CD1c-positive myeloid dendritic cell (primary cell): Measurements from ENCODE around the gene C16orf96.

Experiments used
- DNase-seq: peaks from one replicate; pipeline ENCODE4 v3.0.0-alpha.2; 2016; ENCODE audit errors: extremely low spot score

The C16orf96 gene

DNA sequence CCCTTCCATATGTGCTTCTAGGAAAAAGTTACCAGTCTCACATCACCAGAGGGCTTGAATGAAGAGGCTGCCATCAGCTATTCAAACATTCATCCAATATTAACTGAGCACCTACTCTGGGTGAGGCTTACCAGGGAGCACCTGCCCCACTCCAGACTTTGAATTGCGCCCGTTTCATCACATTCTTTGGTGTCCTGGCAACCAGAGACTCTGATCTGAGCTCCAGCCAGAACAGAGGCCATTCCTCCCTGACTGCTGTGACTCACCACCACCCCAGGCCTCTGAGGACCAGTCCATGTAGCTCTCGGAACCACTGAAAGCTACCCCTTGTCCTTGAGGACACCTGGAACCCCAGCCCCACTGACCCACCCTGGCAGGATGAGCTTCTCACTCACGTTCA is at the start of gene C16orf96:
Gene C16orf96, plus strand, starts transcription at position 229 of the 400 bp plus-strand sequence. Its CDS starts 150 bp downstream, at position 379.
- no peak for DNase-seq

DNA sequence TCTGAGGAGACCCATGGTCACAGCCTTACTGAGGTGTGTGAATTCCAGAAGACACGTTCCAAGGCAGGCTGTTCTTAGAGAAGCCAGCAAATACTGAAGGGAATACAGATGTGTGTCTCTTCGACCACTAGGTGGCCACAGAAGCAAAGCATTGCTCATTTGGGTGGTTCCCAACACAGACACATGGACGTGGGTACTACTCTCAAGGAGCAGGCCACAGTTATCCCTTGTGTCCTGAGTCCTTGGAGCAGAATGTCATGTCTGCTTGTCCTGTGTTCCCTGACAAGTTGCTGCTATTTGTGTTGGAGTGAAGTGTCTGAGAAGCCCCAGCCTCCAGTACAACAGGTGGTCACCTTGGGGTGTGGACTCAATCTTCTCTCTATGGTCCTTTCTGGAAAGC is 49.7 kb upstream of the C16orf96 start:
- DNase-seq: peak; percentile 79

DNA sequence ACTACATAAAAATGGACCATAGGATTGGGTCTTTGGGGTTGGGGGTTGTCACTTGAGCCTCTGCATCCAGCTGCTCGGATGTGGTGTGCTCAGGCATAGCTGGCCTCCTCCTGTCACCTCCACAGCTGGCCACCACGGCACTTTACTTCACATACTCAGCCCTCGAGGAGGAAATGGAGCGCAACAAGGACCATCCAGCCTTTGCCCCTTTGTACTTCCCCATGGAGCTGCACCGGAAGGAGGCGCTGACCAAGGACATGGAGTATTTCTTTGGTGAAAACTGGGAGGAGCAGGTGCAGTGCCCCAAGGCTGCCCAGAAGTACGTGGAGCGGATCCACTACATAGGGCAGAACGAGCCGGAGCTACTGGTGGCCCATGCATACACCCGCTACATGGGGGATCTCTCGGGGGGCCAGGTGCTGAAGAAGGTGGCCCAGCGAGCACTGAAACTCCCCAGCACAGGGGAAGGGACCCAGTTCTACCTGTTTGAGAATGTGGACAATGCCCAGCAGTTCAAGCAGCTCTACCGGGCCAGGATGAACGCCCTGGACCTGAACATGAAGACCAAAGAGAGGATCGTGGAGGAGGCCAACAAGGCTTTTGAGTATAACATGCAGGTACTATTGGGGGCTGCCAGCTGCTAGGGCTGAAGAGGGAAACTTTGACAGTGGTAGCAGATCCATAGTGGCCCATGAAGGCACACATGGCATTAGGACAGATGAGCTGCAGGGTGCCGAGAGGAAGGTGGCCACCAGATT is 48.4 kb upstream of the C16orf96 start:
- no peak for DNase-seq

DNA sequence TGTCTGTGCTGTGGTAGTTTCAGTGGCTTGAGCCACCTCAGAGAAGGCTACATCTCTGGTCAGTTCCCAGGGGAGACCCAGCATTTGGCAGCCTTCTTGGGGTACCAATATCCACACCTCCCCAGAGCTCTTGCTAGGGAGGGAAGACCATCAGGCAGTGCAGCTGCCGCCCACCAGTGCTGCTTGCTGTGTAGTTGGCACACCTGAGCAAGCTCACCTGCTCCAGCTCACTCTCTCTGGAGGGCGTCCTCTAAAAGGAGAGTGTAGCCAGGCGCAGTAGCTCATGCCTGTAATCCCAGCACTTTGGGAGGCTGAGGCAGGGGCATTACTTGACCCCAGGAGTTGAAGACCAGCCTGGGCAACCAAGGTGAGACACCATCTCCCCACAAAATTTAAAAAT is 47.3 kb upstream of the C16orf96 start:
- DNase-seq: no peak

DNA sequence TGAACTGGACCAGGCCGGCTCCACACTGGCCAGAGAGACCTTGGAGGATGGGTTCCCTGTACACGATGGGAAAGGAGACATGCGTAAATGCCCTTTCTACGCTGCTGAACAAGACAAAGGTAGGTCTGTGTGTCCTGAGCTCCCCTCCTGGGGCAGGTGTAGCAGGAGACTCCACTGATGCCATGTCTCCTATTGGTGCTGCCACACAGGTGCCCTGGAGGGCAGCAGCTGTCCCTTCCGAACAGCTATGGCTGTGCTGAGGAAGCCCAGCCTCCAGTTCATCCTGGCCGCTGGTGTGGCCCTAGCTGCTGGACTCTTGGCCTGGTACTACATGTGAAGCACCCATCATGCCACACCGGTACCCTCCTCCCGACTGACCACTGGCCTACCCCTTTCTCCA is 46.7 kb upstream of the C16orf96 start:
- DNase-seq: no peak

DNA sequence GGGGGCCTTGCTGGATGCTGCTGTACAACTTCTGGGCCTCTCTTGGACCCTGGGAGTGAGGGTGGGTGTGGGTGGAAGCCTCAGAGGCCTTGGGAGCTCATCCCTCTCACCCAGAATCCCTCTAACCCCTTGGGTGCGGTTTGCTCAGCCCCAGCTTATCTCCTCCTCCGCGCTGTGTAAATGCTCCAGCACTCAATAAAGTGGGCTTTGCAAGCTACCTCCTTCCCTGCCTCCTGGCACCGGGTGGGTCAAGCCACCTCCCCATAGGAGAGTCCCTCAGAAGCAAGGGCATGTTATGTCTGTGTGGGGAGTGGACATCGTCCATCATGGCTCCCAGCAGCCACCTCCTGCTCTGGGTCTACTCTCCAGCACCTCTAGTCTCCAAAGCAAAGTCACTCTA is 46.0 kb upstream of the C16orf96 start:
- DNase-seq: no peak

DNA sequence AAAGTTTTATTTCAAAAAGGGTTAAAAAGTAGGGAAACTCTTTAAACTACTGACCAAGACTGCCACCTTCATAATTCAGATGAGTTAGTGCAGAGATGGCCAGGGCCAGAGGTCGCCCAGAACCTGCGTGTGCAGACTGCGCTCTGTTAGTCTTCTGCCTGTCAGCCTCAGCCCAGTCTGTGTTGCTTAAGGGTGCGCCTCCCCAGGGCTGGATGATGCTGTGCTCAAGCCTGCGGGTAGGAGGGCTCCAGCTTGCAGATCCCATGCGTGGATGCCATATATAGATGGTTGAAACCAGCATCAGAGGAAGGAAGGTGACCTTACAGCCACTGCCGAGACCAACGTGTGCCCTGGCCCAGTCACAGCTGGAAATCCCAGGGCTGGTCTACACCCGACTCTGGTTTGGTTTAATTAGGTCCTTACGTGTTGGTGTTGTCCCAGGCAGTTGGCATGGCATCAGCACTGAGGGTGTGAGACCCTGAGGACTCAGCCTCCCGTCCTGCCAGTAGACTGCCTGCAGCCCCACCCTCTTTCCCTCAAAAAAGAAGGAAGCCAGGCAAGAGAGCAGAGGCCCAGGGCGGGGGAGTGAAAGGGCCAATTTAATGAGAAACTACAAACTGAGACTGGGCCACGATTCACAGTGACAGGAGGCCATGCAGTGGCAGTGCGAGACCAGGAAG is 45.3 kb upstream of the C16orf96 start:
- DNase-seq: peak; percentile 62

DNA sequence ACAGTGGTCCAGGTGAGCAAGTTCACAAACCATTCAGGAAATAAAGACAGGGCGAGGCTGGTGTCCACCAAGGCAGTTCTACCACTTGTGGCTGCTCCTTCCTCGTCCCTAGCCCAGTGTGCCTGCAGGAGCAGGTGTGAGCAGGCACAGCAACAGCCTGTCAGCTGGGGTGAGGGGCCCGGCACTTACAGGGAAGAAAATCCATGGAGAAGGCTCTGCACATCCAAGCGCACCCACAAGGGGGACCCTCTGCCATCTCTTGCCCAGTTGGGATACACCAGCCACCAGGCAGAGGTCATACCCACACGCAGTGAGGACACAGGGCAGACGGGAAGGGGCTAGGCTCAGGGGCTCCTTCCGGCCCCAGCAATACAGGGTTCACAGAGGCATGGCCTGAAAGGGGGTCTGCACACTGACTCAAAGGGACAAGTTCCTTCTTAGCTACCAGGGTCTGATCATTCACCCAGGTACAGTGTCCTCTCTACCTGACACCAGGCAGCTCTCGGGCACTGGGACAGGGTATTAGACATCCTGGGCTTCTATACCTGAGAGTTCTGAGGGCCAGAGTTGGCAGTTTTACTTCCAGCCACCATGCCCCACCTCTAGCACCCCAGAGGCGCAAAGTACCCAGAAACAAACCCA is 44.6 kb upstream of the C16orf96 start:
- peak; percentile 22 for DNase-seq

DNA sequence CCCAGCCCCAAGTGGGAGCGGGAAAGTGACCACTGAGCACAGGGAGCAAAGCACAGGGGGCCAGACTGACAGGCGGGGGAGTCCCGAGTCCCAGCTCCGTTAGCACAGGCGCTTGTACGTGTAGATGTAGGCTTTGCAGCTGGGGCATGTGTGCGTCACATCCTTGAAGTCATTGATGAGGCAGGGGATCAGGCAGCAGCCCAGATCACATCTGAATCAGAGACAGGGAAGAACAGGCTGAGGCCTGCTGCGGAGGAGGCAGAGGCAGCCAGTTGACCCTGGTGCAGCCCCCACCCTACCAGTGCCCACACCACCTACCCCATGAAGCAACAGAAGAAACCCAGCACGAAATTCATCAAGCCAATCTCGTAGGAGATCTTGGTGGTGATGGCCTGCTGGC is 43.7 kb upstream of the C16orf96 start:
- no peak for DNase-seq

DNA sequence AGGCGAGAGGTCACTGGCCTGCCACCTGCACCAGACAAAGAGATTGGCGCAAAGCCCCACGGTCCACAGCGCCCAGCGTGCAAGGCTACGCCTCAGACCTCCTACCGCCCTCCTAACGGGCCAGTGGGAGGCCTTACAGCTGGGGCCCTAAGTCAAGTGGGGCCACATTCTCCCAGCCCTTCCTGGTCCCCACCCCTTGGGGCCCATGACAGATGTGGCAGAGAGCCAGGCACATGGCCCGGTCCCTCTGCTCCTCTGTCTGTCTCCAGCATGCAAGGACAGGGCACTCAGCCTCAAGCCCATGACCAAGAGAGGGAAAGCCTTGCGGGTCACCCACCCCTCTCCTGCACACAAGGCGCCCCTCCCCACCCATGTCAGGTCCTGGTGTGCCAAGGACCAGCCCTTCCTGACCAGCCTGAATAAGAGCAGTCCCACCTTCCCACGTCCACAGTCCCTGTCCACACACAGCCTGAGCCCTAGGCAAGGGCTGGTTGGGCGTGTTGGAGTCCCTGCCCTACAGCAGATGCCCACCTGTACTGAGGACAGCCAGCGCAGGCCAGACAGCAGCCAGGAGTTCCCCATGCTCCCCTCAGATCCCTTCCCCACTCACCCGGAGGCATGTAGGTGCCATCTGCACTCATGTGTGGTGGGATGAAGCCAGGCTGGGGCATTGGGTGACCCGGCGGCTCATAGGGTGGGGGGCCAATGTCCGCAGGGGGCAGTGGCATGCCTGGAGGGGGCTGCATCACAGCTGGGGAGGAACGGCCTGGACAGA is 42.9 kb upstream of the C16orf96 start:
- no peak for DNase-seq

DNA sequence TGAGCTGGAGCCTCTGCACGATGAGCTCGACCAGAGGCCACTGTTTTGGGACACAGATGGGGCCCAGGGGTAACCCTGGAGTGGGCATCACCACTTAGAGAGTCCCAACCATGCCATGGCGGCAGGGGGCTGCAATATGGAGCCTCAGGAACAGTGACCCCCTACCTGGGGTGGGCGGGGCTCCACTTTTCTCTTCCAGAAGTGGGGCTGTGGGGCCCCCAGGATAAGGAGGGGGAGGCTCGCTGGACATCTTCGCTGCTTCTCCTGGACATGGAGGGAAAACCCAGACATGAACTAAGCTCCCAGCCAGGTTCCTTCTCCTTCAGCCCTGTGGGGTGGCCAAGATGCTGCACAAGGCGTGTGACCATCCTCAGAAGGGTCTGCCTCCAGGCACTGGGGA is 42.3 kb upstream of the C16orf96 start:
- DNase-seq: no peak

DNA sequence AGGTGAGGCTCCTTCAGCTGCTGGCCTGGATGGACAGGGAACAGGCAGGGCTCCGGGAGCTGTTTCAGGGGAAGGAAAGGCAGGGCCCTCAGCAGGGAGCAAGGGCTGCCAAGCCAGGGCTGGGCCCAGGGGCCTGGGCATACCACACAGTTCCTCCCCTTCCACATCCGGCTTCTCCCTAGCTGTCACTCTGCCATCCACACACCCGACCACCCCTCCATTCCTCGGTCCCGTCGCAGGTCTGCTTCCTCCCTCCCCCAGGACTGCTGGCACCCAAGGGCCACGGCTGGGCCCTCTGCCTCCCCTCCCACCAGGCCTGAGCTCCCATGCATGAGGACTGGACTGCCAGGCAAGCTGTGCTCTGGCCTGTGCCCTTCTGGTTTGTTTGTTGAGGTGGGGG is 41.5 kb upstream of the C16orf96 start:
- DNase-seq: no peak

DNA sequence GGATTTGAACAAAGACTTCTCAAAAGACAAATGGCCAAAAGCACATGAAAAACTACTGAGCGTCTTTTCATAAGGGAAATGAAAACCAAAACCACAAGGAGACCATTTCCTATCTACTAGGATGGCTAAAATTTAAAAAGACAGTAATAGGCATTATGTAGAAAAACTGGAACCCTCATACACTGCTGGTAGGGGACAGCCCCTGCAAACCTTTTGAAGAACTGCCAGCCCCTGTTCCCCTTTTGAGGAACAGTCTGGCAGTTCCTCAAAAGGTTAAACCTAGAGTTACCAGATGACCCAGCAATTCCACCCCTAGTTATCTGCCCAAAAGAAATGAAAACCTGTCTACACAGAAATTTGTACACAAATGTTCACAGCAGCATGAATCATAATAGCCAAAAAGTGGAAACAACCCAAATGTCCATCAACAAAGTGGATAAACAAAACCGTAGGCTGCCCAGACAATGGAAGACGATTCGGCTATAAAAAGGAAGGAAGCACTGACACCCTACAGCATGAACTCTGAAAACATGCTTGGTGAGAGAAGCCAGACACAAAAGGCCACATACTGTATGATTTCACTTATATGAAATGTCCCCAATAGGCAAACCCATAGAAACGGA is 40.4 kb upstream of the C16orf96 start:
- DNase-seq: peak; percentile 92

DNA sequence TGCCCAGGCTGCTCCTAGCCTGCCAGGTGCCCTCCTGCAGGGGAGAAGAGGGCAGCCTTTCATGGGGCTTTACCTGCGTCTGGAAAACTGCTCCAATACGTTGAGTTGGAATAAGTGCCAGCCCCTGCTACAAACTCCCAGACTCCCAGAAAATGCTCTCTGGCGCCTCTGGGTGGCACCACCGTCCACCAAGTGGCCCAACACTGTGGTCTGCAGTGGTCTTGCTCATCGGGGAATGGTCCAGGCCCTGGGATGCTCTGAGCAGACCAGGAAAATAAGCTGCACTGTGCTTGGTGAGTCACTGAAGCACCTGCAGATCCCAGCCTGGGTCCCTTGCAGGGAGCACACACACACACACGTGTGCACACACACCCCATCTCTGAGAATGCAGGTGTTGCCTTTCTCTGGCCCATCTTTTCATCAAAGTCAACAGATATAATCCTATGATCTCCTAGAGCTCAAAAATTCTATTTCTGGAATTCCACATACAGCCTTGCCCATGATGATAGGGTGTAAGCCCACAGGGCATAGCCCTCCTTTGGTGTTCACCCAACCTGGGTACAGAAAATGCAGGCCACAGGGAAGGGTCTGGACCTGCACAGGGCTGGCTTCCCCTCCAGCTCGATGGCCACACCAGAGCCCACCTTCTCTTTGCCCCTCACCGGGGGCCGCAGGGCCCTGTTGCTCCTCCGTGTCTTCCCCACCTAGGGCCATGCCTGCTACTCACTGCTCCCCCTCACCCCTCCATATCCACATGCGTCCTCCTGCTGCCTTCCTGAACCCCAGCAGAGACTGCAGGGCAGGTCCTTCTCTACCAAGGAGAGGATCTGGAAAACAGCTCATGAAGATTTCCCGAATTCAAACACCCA is 38.1 kb upstream of the C16orf96 start:
- DNase-seq: no peak

DNA sequence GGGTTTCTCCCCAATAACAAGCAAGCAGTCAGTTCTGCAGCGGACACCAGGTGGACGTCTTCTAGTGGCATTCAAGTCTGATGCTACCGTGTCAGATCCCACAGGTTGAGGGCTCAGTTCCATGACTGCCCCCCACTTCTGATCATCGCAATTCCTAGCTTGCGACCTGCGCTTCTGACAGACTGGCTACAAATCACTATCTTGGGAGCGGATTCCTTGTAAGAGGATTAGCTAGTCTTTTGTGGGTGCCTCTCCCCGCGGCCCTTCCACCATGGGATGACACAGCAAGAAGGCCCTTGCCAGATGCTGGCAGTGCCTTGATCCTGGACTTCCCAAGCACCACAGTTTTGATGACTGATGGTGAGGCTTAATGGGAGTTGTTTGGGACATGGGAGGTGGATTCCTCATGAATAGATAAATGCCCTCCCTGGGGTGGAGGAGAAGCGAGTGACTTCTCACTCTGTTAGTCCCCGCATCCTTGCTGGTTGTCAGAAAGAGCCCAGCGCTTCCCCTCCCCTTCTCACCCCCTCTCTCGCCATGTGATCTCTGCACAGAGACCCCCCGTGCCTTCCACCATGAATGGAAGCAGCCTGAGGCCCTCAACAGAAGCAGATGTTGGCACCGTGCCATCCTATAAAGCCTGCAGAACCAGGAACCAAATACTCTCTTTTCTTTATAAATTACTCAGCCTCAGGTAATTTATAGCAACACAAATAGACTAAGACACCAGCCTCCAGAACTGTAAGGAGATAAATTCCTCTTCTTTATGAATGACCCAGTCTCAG is 36.7 kb upstream of the C16orf96 start:
- no peak for DNase-seq

DNA sequence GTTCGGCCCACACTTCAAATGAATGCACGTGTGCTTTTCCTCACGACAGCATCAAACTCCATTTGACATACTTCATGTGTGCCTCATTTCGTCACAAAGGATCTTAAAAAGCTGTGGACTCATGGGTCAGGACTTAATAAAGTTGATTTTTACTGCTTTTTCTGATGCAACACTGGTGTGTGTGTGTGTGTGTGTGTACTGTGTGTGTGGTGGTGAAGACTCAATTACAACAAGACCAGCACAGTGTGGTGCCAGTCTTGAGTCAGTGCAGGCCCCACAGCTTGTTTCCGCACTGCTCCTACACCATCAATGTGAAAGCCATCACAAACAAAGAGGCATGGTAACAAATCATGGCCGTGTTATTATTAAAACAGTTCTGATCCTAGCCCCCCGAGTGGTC is 35.2 kb upstream of the C16orf96 start:
- no peak for DNase-seq

DNA sequence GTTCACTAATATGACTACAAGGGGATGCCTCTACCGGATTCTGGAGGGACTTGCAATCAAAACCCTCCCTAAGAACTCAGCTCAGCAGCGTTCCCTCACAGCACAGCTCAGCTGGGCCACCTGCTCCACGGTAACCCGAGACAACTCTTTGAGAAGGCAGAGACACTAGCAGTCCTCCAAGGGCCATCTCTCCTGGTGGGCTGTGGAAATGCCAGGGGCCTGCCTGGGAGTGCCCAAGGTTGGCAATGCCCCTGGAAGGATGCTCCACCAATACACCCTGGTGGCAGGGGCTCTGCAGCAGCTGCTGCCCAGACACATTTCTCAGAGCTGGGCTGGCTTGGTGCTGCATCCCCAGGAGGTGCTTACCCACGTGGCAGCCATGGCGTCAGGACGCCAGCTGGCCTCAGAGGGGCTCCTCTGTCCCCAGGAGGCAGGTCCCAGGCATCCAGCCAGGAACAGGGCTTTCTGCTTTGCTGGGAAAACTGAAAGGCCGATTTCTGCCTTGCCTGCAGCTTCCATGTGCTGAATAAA is 34.0 kb upstream of the C16orf96 start:
- DNase-seq: no peak

DNA sequence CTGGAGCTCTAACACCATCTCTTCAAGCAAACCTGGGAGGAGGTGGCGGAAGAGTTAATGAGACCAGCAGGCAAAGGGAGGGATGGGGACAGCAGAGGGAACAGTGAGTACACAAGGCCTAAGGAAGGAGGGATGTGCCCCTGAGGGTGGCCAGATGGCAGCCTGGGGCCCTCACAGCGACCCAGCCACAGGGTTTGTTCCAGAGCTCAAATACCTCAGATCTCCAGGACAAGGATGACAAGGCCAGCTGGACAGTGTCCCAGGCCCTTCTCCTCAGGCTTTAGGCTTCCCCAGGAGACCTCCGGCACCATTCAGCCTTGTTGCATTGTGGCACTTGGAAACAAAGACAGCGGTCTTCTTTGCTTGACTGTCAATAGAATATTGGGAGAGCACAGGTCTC is 32.5 kb upstream of the C16orf96 start:
- DNase-seq: no peak

DNA sequence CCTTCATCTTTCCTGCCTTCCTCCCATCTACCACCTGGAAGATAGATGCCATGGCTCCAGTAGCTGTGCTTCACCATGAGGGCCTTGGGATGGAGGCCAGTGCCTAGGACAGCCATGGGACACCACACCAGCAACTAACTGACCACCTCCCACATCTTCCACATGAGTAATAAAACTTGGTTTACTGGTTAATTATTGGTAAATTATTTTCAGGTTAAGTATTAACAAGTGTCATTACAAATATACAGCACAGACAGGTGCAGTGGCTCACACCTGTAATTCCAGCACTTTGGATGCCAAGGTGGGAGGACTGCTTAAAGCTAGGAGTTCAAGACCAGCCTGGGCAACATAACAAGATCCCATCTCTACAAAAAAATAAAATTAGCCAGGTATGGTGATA is 31.6 kb upstream of the C16orf96 start:
- no peak for DNase-seq

DNA sequence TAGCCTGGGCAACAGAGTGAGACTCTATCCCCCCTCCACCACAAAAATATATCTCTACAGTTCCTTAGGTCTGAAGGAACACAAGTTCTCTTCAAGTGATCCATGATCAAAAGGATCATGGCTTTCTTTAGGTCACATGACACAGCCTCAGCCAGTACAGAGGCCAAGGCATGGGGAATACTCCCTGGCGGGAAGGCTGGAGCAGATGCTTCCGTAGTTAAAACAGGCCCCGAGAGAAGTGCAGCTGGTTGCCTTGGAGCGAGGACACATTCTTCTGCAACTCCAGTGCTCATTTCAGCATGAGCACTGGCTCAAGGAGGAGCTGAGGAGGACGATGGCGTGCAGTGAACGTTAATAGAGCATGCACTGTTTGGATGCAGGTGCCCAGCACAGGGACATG is 31.1 kb upstream of the C16orf96 start:
- DNase-seq: no peak
